ENCODE measurements around the gene SLC33A1.

Gene SLC33A1

GRCh38 chr3:155790272-155790925 lies 63.8 kb downstream of the SLC33A1 start:
- no peak for DNase-seq (ENCODE audit: extremely low read depth, low read depth)
- no peak overlapping the region for H3K4me3 ChIP-seq (replicated peaks; ENCODE audit: low read depth, low read length)
- no peak for TF ChIP-seq CTCF (IDR thresholded peaks at IDR 0.05; ENCODE audit: low read depth, low read length, missing control alignments)

- no peak overlapping the region for H3K4me3 ChIP-seq (replicated peaks; ENCODE audit: low read depth, low read length)
- TF ChIP-seq CTCF (IDR thresholded peaks at IDR 0.05; ENCODE audit: low read depth, low read length, missing control alignments): no peak
- DNase-seq (ENCODE audit: extremely low read depth, low read depth): no peak
Measured at GRCh38 chr3:155785662-155786295, 68.4 kb downstream of the SLC33A1 start.

GRCh38 chr3:155782390-155782953 lies 71.8 kb downstream of the SLC33A1 start:
- no peak for DNase-seq (ENCODE audit: extremely low read depth, low read depth)
- no peak overlapping the region for H3K4me3 ChIP-seq (replicated peaks; ENCODE audit: low read depth, low read length)
- no peak for TF ChIP-seq CTCF (IDR thresholded peaks at IDR 0.05; ENCODE audit: low read depth, low read length, missing control alignments)

GRCh38 chr3:155780291-155780690 lies 73.9 kb downstream of the SLC33A1 start:
- TF ChIP-seq CTCF (IDR thresholded peaks at IDR 0.05; ENCODE audit: low read depth, low read length, missing control alignments): no peak
- H3K4me3 ChIP-seq (replicated peaks; ENCODE audit: low read depth, low read length): no peak overlapping the region
- DNase-seq (ENCODE audit: extremely low read depth, low read depth): no peak

GRCh38 chr3:155778462-155778861 lies 75.8 kb downstream of the SLC33A1 start:
- DNase-seq (ENCODE audit: extremely low read depth, low read depth): no peak
- H3K4me3 ChIP-seq (replicated peaks; ENCODE audit: low read depth, low read length): no peak overlapping the region
- TF ChIP-seq CTCF (IDR thresholded peaks at IDR 0.05; ENCODE audit: low read depth, low read length, missing control alignments): no peak

GRCh38 chr3:155772801-155773200 lies 81.4 kb downstream of the SLC33A1 start:
- no peak for TF ChIP-seq CTCF (IDR thresholded peaks at IDR 0.05; ENCODE audit: low read depth, low read length, missing control alignments)

More at GRCh38 chr3:155772801-155773200, 81.4 kb downstream of the SLC33A1 start:
- H3K4me3 ChIP-seq (replicated peaks; ENCODE audit: low read depth, low read length): no peak overlapping the region
- no peak for DNase-seq (ENCODE audit: extremely low read depth, low read depth)
